GM12864 (cell line): ENCODE measurements around the gene NXPE4.
"Not testable (repeated sequence)": the region's sequence is repeated elsewhere in the genome, so short reads cannot be mapped to it uniquely, and the experiment has no call there.

Experiments
- DNase-seq: peaks from one replicate; pipeline ENCODE4 v3.0.0-alpha.2; 2011; ENCODE audit warnings: low read depth
- H3K4me3 ChIP-seq: 2 replicates; pipeline ENCODE4 v1.5.1; 2011; ENCODE audit warnings: mild to moderate bottlenecking, low read depth, low read length, control low read depth
- CTCF ChIP-seq: IDR thresholded peaks from 2 replicates; pipeline ENCODE4 v1.5.1; 2011; ENCODE audit warnings: low read depth, mild to moderate bottlenecking, moderate library complexity, low read length, control low read depth, inconsistent platforms; ENCODE audit errors: missing control alignments

The NXPE4 gene

GRCh38 chr11:114614127-114614720 is 18.6 kb upstream of the NXPE4 start:
- no peak overlapping the region for H3K4me3 ChIP-seq
- no peak for TF ChIP-seq CTCF
- no peak for DNase-seq

- not testable (repeated sequence) for H3K4me3 ChIP-seq
These were observed 17.5 kb upstream of the NXPE4 start for GRCh38 chr11:114613094-114613493.

GRCh38 chr11:114612686-114613085 is 17.1 kb upstream of the NXPE4 start:
- no peak for TF ChIP-seq CTCF
- no peak overlapping the region for H3K4me3 ChIP-seq
- DNase-seq = no peak

More at GRCh38 chr11:114613094-114613493, 17.5 kb upstream of the NXPE4 start:
- not testable (repeated sequence) for DNase-seq

- DNase-seq, H3K4me3 ChIP-seq: not testable (repeated sequence)
These were observed 16.6 kb upstream of the NXPE4 start for GRCh38 chr11:114612199-114612598.

GRCh38 chr11:114610984-114611944 is 15.7 kb upstream of the NXPE4 start:
- no peak overlapping the region for H3K4me3 ChIP-seq
- TF ChIP-seq CTCF = no peak
- DNase-seq = no peak

- no peak for DNase-seq
- no peak overlapping the region for H3K4me3 ChIP-seq
- TF ChIP-seq CTCF = no peak
These were observed 15.0 kb upstream of the NXPE4 start for GRCh38 chr11:114610550-114610949.

GRCh38 chr11:114609429-114609828 is 13.8 kb upstream of the NXPE4 start:
- no peak overlapping the region for H3K4me3 ChIP-seq
- no peak for DNase-seq
- no peak for TF ChIP-seq CTCF

GRCh38 chr11:114608605-114609004 is 13.0 kb upstream of the NXPE4 start:
- H3K4me3 ChIP-seq, DNase-seq: not testable (repeated sequence)
